Liver (tissue), 9 donors: Measurements from ENCODE around the gene CENPA. TPM values are rescaled to one million over a fixed set of nuclear protein-coding genes. Genes with fewer than 3 reads are reported as not detected.
A peak's percentile ranks its signal among the peaks of the same experiment; 100 is the strongest.

Experiments
- DNase-seq: peaks from one replicate; pipeline ENCODE4 v3.0.0-alpha.2; 2017; ENCODE audit warnings: low spot score
- H3K27ac ChIP-seq, 2 donors: one replicate each; pipeline ENCODE4 v1.7.0; 2013; ENCODE audit warnings: inconsistent platforms in 2 of 2, low read length in 2 of 2, control low read depth in 1 of 2, low read depth in 1 of 2, mild to moderate bottlenecking in 1 of 2
- H3K27me3 ChIP-seq, 4 donors: one replicate each; pipeline versions ENCODE4 v1.6.1 to v1.7.0; 2013; ENCODE audit warnings: low read length in 3 of 4, inconsistent platforms in 1 of 4, mild to moderate bottlenecking in 1 of 4, moderate library complexity in 1 of 4; ENCODE audit not compliant: control insufficient read depth in 4 of 4, insufficient read depth in 4 of 4
- H3K36me3 ChIP-seq, 4 donors: one replicate each; pipeline versions ENCODE4 v1.6.1 to v1.7.0; 2013; ENCODE audit warnings: low read length in 3 of 4, mild to moderate bottlenecking in 3 of 4, low read depth in 1 of 4, moderate library complexity in 1 of 4; ENCODE audit not compliant: control insufficient read depth in 4 of 4, insufficient read depth in 3 of 4
- H3K4me1 ChIP-seq, 4 donors: one replicate each; pipeline versions ENCODE4 v1.6.1 to v1.7.0; 2013; ENCODE audit warnings: low read length in 3 of 4, mild to moderate bottlenecking in 3 of 4, moderate library complexity in 1 of 4; ENCODE audit not compliant: control insufficient read depth in 4 of 4, insufficient read depth in 4 of 4
- H3K4me3 ChIP-seq, 3 donors: one replicate each; pipeline versions ENCODE4 v1.6.1 to v1.7.0; 2013; ENCODE audit warnings: low read length in 3 of 3, control low read depth in 1 of 3, low read depth in 1 of 3, mild to moderate bottlenecking in 1 of 3
- H3K9ac ChIP-seq, 2 donors: one replicate each; pipeline ENCODE4 v1.7.0; 2013; ENCODE audit warnings: low read length in 2 of 2, mild to moderate bottlenecking in 2 of 2, moderate library complexity in 2 of 2, control low read depth in 1 of 2, low read depth in 1 of 2
- H3K9me3 ChIP-seq, 4 donors: one replicate each; pipeline versions ENCODE4 v1.6.1 to v1.7.0; 2013; ENCODE audit warnings: low read length in 3 of 4; ENCODE audit not compliant: control insufficient read depth in 4 of 4
- EGR1 ChIP-seq, 2 donors: IDR thresholded peaks; 2 replicates each; pipeline ENCODE4 v1.6.1; 2016 to 2018; ENCODE audit warnings: antibody characterized with exemption in 2 of 2, low read depth in 2 of 2
- FOXA2 ChIP-seq: IDR thresholded peaks from 2 replicates; pipeline ENCODE4 v1.6.1; 2016; ENCODE audit warnings: antibody characterized with exemption
- GABPA ChIP-seq, 2 donors: IDR thresholded peaks in 1 of 2; conservative IDR thresholded peaks in 1 of 2; 2 replicates each; pipeline ENCODE4 v1.6.1; 2016; ENCODE audit warnings: antibody characterized with exemption in 2 of 2, mild to moderate bottlenecking in 1 of 2, moderate library complexity in 1 of 2
- HNF4A ChIP-seq, 2 donors: conservative IDR thresholded peaks; 2 replicates each; pipeline ENCODE4 v1.6.1; 2016; ENCODE audit warnings: antibody characterized with exemption in 2 of 2, mild to moderate bottlenecking in 2 of 2
- JUND ChIP-seq, 2 donors: IDR thresholded peaks; 2 replicates each; pipeline ENCODE4 v1.6.1; 2016; ENCODE audit warnings: antibody characterized with exemption in 2 of 2
- NR2F2 ChIP-seq: IDR thresholded peaks from 2 replicates; pipeline ENCODE4 v1.6.1; 2016; ENCODE audit warnings: antibody characterized with exemption
- RAD21 ChIP-seq, 2 donors: IDR thresholded peaks; 2 replicates each; pipeline ENCODE4 v1.6.1; 2016; ENCODE audit warnings: antibody characterized with exemption in 2 of 2, mild to moderate bottlenecking in 2 of 2
- RXRA ChIP-seq, 2 donors: IDR thresholded peaks; 2 replicates each; pipeline ENCODE4 v1.6.1; 2017 to 2018; ENCODE audit warnings: antibody characterized with exemption in 2 of 2, mild to moderate bottlenecking in 1 of 2
- SP1 ChIP-seq: IDR thresholded peaks from 2 replicates; pipeline ENCODE4 v1.6.1; 2018; ENCODE audit warnings: antibody characterized with exemption, mild to moderate bottlenecking
- YY1 ChIP-seq: IDR thresholded peaks from 2 replicates; pipeline ENCODE4 v1.6.1; 2016; ENCODE audit warnings: antibody characterized with exemption, mild to moderate bottlenecking
- WGBS: extraction: QIAGEN DNeasy Blood & Tissue Kit; methylation state at CpG from one replicate; pipeline ENCODE4 v1.1.7; 2013; 5-methylcytosine and 5-hydroxymethylcytosine counted together
- polyA plus RNA-seq, 2 donors: library from polyadenylated mRNA; stranded (reverse) in 1 of 2; unstranded in 1 of 2; fragments of 200-250 nt in 1 of 2; fragments of >200 nt in 1 of 2; fragmentation: Nextera tagmentation in 1 of 2; extraction: Ambion mirVana in 1 of 2; gene quantifications; one replicate each; pipeline versions ENCODE4 v1.2.1 to v1.2.3, GENCODE V29; 2013 to 2015
- total RNA-seq, 2 donors: library from RNA; depleted of rRNA; stranded (reverse); fragments of >200 nt; gene quantifications; one replicate each; pipeline ENCODE4 v1.2.3, GENCODE V29; 2014
- TF ChIP-seq, protein P1 (sequence below): IDR thresholded peaks from 2 replicates; pipeline ENCODE4 v1.6.1; 2016; ENCODE audit warnings: antibody characterized with exemption
- TF ChIP-seq, protein P2 (sequence below): fragments of 150-350 bp; IDR thresholded peaks from 2 replicates; pipeline ENCODE4 v1.5.1; 2017; ENCODE audit warnings: improper control_type of control experiment, low read depth, low read length; ENCODE audit not compliant: missing input control
- TF ChIP-seq, protein P3 (sequence below): IDR thresholded peaks from 2 replicates; pipeline ENCODE4 v1.6.1; 2016; ENCODE audit warnings: antibody characterized with exemption
- donor health status: healthy.
- donor health status: healthy.
- donor health status: healthy.
- donor health status: healthy.
- donor health status: healthy.

CENPA gene
- total and polyA plus RNA-seq, 4 donors, result 0.17 to 14.4 (median 1.2) TPM; not detected in 1

DNA sequence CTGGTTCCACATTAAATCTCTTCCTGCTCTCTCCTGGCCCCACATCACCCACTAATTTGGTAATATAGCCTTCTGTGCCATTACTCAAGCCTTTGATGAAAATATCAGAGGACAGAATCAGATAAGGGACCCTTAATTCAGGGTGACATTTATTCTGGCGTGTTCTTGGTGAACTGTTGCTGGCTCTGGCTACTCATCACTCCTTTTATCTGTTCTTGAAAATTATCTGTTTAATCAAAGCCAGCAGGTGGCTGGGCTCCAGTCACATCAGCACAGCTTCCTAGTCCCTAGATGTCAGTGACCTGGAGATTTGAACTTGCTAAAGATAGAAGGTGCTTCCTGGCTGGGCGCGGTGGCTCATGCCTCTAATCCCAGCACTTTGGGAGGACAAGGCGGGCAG is 48.6 kb upstream of the CENPA start (continued):
- TF ChIP-seq, protein P1, sequence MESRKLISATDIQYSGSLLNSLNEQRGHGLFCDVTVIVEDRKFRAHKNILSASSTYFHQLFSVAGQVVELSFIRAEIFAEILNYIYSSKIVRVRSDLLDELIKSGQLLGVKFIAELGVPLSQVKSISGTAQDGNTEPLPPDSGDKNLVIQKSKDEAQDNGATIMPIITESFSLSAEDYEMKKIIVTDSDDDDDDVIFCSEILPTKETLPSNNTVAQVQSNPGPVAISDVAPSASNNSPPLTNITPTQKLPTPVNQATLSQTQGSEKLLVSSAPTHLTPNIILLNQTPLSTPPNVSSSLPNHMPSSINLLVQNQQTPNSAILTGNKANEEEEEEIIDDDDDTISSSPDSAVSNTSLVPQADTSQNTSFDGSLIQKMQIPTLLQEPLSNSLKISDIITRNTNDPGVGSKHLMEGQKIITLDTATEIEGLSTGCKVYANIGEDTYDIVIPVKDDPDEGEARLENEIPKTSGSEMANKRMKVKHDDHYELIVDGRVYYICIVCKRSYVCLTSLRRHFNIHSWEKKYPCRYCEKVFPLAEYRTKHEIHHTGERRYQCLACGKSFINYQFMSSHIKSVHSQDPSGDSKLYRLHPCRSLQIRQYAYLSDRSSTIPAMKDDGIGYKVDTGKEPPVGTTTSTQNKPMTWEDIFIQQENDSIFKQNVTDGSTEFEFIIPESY, result peak; percentile 51
- TF ChIP-seq YY1 (peak; percentile 45), EGR1 (IDR thresholded peaks at IDR 0.05; ENCODE audit: low read depth in 2 of 2) (peak in 1 of 2 donors; percentile 67), JUND (IDR thresholded peaks at IDR 0.05) (peak in 1 of 2 donors; percentile 21), GABPA (IDR thresholded peaks at IDR 0.05 in 1 of 2, conservative IDR thresholded peaks at IDR 0.05 in 1 of 2) (no peak), SP1 (peak; percentile 69), NR2F2 (no peak), RXRA (IDR thresholded peaks at IDR 0.05) (peak; percentile 87 to 95)

DNA sequence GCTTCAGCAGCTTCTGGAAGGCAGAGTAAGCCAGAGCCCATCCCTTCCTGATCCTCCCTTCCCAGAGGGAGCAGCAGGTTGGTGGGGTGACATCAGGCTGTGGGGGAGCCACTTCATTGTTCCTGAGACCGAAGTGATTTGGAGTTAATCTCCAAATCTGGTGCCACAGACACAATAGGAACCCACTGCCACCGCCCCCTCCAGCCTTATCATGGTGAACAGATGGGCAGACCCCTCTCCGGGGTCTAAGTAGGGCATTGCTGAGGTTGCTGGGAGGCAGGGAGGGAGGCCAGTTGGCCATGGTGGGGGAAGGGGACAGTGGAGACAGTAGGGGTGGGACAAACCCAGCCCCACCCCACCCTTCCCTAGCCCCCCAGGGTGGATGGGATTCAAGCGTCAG is 47.4 kb upstream of the CENPA start:
- DNase-seq, result no peak
- peaks cover 0 to 5% (median 0%) of the 10 kb centered on the region in 4 donors for H3K27me3 ChIP-seq
- 83% methylated on average over 4 of the region's 4 CpGs for WGBS
- H3K4me3 ChIP-seq, result no peak overlapping the region
- H3K27ac ChIP-seq, result no peak overlapping the region
- H3K9ac ChIP-seq, result no peak overlapping the region
- H3K4me1 ChIP-seq, result peaks cover 11 to 20% (median 16%) of the 10 kb centered on the region in 4 donors
- no peaks in the 10 kb centered on the region for H3K9me3 ChIP-seq
- no peak for TF ChIP-seq HNF4A (conservative IDR thresholded peaks at IDR 0.05)
- H3K36me3 ChIP-seq, result no peaks in the 10 kb centered on the region

DNA sequence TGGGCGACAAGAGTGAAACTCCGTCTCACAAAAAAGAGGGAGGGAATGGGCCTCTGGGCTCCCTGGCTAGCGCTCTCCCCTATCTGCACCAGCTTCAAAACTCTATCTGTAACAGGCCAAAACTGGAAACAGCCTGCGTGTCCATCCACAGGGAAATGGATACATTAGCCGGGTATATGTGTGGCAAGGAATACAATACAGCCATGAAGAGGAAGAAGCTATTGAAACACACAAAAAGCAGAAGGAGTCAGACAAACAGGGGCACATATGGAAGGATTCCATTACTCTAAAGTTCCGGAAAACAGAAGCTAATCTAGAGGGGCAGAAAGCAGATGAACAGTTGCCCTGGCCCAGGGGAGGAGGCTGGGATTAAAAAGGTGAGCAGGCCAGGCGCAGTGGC is 46.3 kb upstream of the CENPA start:
- Histone ChIP-seq H3K4me3 (no peak overlapping the region), H3K4me1 (peaks cover 11 to 20% (median 16%) of the 10 kb centered on the region in 4 donors), H3K36me3 (no peaks in the 10 kb centered on the region), H3K9ac (no peak overlapping the region), H3K27me3 (peaks cover 0 to 5% (median 0%) of the 10 kb centered on the region in 4 donors), H3K9me3 (no peaks in the 10 kb centered on the region), H3K27ac (no peak overlapping the region)
- no peak for DNase-seq
- WGBS, result 96% methylated on average over 7 of the region's 7 CpGs
- no peak for TF ChIP-seq JUND (IDR thresholded peaks at IDR 0.05)
- no peak for TF ChIP-seq EGR1 (IDR thresholded peaks at IDR 0.05; ENCODE audit: low read depth in 2 of 2)
- TF ChIP-seq, protein P1, result no peak
- no peak for TF ChIP-seq SP1
- TF ChIP-seq, protein P2, sequence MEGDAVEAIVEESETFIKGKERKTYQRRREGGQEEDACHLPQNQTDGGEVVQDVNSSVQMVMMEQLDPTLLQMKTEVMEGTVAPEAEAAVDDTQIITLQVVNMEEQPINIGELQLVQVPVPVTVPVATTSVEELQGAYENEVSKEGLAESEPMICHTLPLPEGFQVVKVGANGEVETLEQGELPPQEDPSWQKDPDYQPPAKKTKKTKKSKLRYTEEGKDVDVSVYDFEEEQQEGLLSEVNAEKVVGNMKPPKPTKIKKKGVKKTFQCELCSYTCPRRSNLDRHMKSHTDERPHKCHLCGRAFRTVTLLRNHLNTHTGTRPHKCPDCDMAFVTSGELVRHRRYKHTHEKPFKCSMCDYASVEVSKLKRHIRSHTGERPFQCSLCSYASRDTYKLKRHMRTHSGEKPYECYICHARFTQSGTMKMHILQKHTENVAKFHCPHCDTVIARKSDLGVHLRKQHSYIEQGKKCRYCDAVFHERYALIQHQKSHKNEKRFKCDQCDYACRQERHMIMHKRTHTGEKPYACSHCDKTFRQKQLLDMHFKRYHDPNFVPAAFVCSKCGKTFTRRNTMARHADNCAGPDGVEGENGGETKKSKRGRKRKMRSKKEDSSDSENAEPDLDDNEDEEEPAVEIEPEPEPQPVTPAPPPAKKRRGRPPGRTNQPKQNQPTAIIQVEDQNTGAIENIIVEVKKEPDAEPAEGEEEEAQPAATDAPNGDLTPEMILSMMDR, result no peak
- TF ChIP-seq, protein P3, sequence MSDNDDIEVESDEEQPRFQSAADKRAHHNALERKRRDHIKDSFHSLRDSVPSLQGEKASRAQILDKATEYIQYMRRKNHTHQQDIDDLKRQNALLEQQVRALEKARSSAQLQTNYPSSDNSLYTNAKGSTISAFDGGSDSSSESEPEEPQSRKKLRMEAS, result no peak
- TF ChIP-seq RAD21 (IDR thresholded peaks at IDR 0.05), result no peak
- no peak for TF ChIP-seq NR2F2
- no peak for TF ChIP-seq FOXA2
